Liver (tissue), 9 donors: ENCODE results near the gene TCEAL1. TPM values are rescaled to one million over a fixed set of nuclear protein-coding genes. Genes with fewer than 3 reads are reported as not detected.

Experiments
- DNase-seq: peaks from one replicate; pipeline ENCODE4 v3.0.0-alpha.2; 2017; ENCODE audit warnings: low spot score
- H3K27ac ChIP-seq, 2 donors: one replicate each; pipeline ENCODE4 v1.7.0; 2013; ENCODE audit warnings: inconsistent platforms in 2 of 2, low read length in 2 of 2, control low read depth in 1 of 2, low read depth in 1 of 2, mild to moderate bottlenecking in 1 of 2
- H3K27me3 ChIP-seq, 4 donors: one replicate each; pipeline versions ENCODE4 v1.6.1 to v1.7.0; 2013; ENCODE audit warnings: low read length in 3 of 4, inconsistent platforms in 1 of 4, mild to moderate bottlenecking in 1 of 4, moderate library complexity in 1 of 4; ENCODE audit not compliant: control insufficient read depth in 4 of 4, insufficient read depth in 4 of 4
- H3K36me3 ChIP-seq, 4 donors: one replicate each; pipeline versions ENCODE4 v1.6.1 to v1.7.0; 2013; ENCODE audit warnings: low read length in 3 of 4, mild to moderate bottlenecking in 3 of 4, low read depth in 1 of 4, moderate library complexity in 1 of 4; ENCODE audit not compliant: control insufficient read depth in 4 of 4, insufficient read depth in 3 of 4
- H3K4me1 ChIP-seq, 4 donors: one replicate each; pipeline versions ENCODE4 v1.6.1 to v1.7.0; 2013; ENCODE audit warnings: low read length in 3 of 4, mild to moderate bottlenecking in 3 of 4, moderate library complexity in 1 of 4; ENCODE audit not compliant: control insufficient read depth in 4 of 4, insufficient read depth in 4 of 4
- H3K4me3 ChIP-seq, 3 donors: one replicate each; pipeline versions ENCODE4 v1.6.1 to v1.7.0; 2013; ENCODE audit warnings: low read length in 3 of 3, control low read depth in 1 of 3, low read depth in 1 of 3, mild to moderate bottlenecking in 1 of 3
- H3K9ac ChIP-seq, 2 donors: one replicate each; pipeline ENCODE4 v1.7.0; 2013; ENCODE audit warnings: low read length in 2 of 2, mild to moderate bottlenecking in 2 of 2, moderate library complexity in 2 of 2, control low read depth in 1 of 2, low read depth in 1 of 2
- H3K9me3 ChIP-seq, 4 donors: one replicate each; pipeline versions ENCODE4 v1.6.1 to v1.7.0; 2013; ENCODE audit warnings: low read length in 3 of 4; ENCODE audit not compliant: control insufficient read depth in 4 of 4
- EGR1 ChIP-seq, 2 donors: IDR thresholded peaks; 2 replicates each; pipeline ENCODE4 v1.6.1; 2016 to 2018; ENCODE audit warnings: antibody characterized with exemption in 2 of 2, low read depth in 2 of 2
- FOXA1 ChIP-seq: IDR thresholded peaks from 2 replicates; pipeline ENCODE4 v1.6.1; 2016; ENCODE audit warnings: antibody characterized with exemption
- FOXA2 ChIP-seq: IDR thresholded peaks from 2 replicates; pipeline ENCODE4 v1.6.1; 2016; ENCODE audit warnings: antibody characterized with exemption
- GABPA ChIP-seq, 2 donors: IDR thresholded peaks in 1 of 2; conservative IDR thresholded peaks in 1 of 2; 2 replicates each; pipeline ENCODE4 v1.6.1; 2016; ENCODE audit warnings: antibody characterized with exemption in 2 of 2, mild to moderate bottlenecking in 1 of 2, moderate library complexity in 1 of 2
- HNF4A ChIP-seq, 2 donors: conservative IDR thresholded peaks; 2 replicates each; pipeline ENCODE4 v1.6.1; 2016; ENCODE audit warnings: antibody characterized with exemption in 2 of 2, mild to moderate bottlenecking in 2 of 2
- HNF4G ChIP-seq: IDR thresholded peaks from 2 replicates; pipeline ENCODE4 v1.6.1; 2016; ENCODE audit warnings: antibody characterized with exemption
- JUND ChIP-seq, 2 donors: IDR thresholded peaks; 2 replicates each; pipeline ENCODE4 v1.6.1; 2016; ENCODE audit warnings: antibody characterized with exemption in 2 of 2
- NR2F2 ChIP-seq: IDR thresholded peaks from 2 replicates; pipeline ENCODE4 v1.6.1; 2016; ENCODE audit warnings: antibody characterized with exemption
- RAD21 ChIP-seq, 2 donors: IDR thresholded peaks; 2 replicates each; pipeline ENCODE4 v1.6.1; 2016; ENCODE audit warnings: antibody characterized with exemption in 2 of 2, mild to moderate bottlenecking in 2 of 2
- RXRA ChIP-seq, 2 donors: IDR thresholded peaks; 2 replicates each; pipeline ENCODE4 v1.6.1; 2017 to 2018; ENCODE audit warnings: antibody characterized with exemption in 2 of 2, mild to moderate bottlenecking in 1 of 2
- SP1 ChIP-seq: IDR thresholded peaks from 2 replicates; pipeline ENCODE4 v1.6.1; 2018; ENCODE audit warnings: antibody characterized with exemption, mild to moderate bottlenecking
- TAF1 ChIP-seq: conservative IDR thresholded peaks from 2 replicates; pipeline ENCODE4 v1.6.1; 2016; ENCODE audit warnings: antibody characterized with exemption, mild to moderate bottlenecking
- YY1 ChIP-seq: IDR thresholded peaks from 2 replicates; pipeline ENCODE4 v1.6.1; 2016; ENCODE audit warnings: antibody characterized with exemption, mild to moderate bottlenecking
- ZBTB33 ChIP-seq: IDR thresholded peaks from 2 replicates; pipeline ENCODE4 v1.6.1; 2016; ENCODE audit warnings: antibody characterized with exemption
- WGBS: extraction: QIAGEN DNeasy Blood & Tissue Kit; methylation state at CpG from one replicate; pipeline ENCODE4 v1.1.7; 2013; 5-methylcytosine and 5-hydroxymethylcytosine counted together
- polyA plus RNA-seq, 2 donors: library from polyadenylated mRNA; stranded (reverse) in 1 of 2; unstranded in 1 of 2; fragments of 200-250 nt in 1 of 2; fragments of >200 nt in 1 of 2; fragmentation: Nextera tagmentation in 1 of 2; extraction: Ambion mirVana in 1 of 2; gene quantifications; one replicate each; pipeline versions ENCODE4 v1.2.1 to v1.2.3, GENCODE V29; 2013 to 2015
- total RNA-seq, 2 donors: library from RNA; depleted of rRNA; stranded (reverse); fragments of >200 nt; gene quantifications; one replicate each; pipeline ENCODE4 v1.2.3, GENCODE V29; 2014
- TF ChIP-seq, protein P1 (sequence below): IDR thresholded peaks from 2 replicates; pipeline ENCODE4 v1.6.1; 2016; ENCODE audit warnings: antibody characterized with exemption
- TF ChIP-seq, protein P2 (sequence below): fragments of 150-350 bp; IDR thresholded peaks from 2 replicates; pipeline ENCODE4 v1.5.1; 2017; ENCODE audit warnings: improper control_type of control experiment, low read depth, low read length; ENCODE audit not compliant: missing input control
- TF ChIP-seq, protein P3 (sequence below): IDR thresholded peaks from 2 replicates; pipeline ENCODE4 v1.6.1; 2016; ENCODE audit warnings: antibody characterized with exemption, mild to moderate bottlenecking
- TF ChIP-seq, protein P4 (sequence below): IDR thresholded peaks from 2 replicates; pipeline ENCODE4 v1.6.1; 2016; ENCODE audit warnings: antibody characterized with exemption
- donor health status: healthy.
- donor health status: healthy.
- donor health status: healthy.
- donor health status: healthy.
- donor health status: healthy.

The TCEAL1 gene
- total and polyA plus RNA-seq, 4 donors: 5.0 to 15.8 (median 9.4) TPM

DNA sequence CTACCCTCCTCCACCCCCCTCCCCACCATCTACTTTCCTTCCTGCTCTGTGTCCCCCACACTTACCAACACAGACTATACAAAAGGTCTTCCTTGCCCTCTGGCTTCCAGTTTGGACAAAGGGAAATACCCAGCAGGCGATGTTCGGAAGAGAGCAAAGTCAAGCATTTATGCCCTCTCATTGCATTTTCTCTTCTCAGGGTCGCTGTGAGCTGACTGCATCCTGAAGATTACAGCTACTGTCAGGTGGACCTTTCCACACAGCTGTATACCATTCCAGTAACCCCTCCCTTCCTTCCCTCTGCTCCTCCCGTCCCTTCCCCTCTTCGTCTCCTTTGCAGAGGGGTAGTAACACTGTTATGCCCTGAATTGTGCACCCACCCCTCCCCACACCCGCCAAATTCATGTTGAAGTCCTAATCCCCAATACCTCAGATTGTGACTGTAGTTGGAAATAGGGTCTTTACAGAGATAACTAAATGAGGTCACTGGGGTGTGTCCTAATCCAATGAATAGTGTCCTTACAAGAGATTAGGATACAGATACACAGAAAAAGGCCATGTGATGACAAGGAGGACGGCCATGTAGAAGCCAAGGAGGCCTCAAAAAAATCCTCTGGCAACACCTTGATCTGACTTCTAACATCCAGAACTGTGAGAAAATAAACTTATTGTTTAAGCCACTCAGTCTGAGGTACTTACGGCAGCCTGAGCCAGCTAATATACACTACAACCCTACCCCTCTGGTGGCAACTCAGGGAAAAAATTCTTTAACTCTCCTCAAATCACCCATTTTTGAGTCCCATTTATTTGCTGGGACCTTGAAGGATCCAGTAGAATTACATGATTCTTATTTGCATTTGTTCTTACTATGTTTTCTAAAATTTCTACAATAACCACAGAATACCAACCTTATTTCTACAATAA is 46.0 kb downstream of the TCEAL1 start:
- no peak overlapping the region for H3K27ac ChIP-seq

More for the DNA sequence above, 46.0 kb downstream of the TCEAL1 start:
- Histone ChIP-seq H3K36me3 (peaks cover 3 to 25% (median 17%) of the 10 kb centered on the region in 4 donors), H3K4me1 (no peaks in the 10 kb centered on the region), H3K27me3 (no peaks in the 10 kb centered on the region), H3K9ac (no peak overlapping the region), H3K4me3 (no peak overlapping the region), H3K9me3 (no peaks in the 10 kb centered on the region)
- no peak for DNase-seq
- TF ChIP-seq TAF1 (no peak), RXRA (IDR thresholded peaks at IDR 0.05) (no peak), EGR1 (IDR thresholded peaks at IDR 0.05; ENCODE audit: low read depth in 2 of 2) (no peak), FOXA2 (no peak), YY1 (no peak), SP1 (no peak), RAD21 (IDR thresholded peaks at IDR 0.05) (no peak), HNF4G (no peak), GABPA (IDR thresholded peaks at IDR 0.05 in 1 of 2, conservative IDR thresholded peaks at IDR 0.05 in 1 of 2) (no peak), JUND (IDR thresholded peaks at IDR 0.05) (no peak), ZBTB33 (no peak), NR2F2 (no peak), HNF4A (conservative IDR thresholded peaks at IDR 0.05) (no peak), FOXA1 (no peak)
- TF ChIP-seq, protein P1, sequence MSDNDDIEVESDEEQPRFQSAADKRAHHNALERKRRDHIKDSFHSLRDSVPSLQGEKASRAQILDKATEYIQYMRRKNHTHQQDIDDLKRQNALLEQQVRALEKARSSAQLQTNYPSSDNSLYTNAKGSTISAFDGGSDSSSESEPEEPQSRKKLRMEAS: no peak
- TF ChIP-seq, protein P2, sequence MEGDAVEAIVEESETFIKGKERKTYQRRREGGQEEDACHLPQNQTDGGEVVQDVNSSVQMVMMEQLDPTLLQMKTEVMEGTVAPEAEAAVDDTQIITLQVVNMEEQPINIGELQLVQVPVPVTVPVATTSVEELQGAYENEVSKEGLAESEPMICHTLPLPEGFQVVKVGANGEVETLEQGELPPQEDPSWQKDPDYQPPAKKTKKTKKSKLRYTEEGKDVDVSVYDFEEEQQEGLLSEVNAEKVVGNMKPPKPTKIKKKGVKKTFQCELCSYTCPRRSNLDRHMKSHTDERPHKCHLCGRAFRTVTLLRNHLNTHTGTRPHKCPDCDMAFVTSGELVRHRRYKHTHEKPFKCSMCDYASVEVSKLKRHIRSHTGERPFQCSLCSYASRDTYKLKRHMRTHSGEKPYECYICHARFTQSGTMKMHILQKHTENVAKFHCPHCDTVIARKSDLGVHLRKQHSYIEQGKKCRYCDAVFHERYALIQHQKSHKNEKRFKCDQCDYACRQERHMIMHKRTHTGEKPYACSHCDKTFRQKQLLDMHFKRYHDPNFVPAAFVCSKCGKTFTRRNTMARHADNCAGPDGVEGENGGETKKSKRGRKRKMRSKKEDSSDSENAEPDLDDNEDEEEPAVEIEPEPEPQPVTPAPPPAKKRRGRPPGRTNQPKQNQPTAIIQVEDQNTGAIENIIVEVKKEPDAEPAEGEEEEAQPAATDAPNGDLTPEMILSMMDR: no peak
- TF ChIP-seq, protein P3, sequence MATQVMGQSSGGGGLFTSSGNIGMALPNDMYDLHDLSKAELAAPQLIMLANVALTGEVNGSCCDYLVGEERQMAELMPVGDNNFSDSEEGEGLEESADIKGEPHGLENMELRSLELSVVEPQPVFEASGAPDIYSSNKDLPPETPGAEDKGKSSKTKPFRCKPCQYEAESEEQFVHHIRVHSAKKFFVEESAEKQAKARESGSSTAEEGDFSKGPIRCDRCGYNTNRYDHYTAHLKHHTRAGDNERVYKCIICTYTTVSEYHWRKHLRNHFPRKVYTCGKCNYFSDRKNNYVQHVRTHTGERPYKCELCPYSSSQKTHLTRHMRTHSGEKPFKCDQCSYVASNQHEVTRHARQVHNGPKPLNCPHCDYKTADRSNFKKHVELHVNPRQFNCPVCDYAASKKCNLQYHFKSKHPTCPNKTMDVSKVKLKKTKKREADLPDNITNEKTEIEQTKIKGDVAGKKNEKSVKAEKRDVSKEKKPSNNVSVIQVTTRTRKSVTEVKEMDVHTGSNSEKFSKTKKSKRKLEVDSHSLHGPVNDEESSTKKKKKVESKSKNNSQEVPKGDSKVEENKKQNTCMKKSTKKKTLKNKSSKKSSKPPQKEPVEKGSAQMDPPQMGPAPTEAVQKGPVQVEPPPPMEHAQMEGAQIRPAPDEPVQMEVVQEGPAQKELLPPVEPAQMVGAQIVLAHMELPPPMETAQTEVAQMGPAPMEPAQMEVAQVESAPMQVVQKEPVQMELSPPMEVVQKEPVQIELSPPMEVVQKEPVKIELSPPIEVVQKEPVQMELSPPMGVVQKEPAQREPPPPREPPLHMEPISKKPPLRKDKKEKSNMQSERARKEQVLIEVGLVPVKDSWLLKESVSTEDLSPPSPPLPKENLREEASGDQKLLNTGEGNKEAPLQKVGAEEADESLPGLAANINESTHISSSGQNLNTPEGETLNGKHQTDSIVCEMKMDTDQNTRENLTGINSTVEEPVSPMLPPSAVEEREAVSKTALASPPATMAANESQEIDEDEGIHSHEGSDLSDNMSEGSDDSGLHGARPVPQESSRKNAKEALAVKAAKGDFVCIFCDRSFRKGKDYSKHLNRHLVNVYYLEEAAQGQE: no peak
- TF ChIP-seq, protein P4, sequence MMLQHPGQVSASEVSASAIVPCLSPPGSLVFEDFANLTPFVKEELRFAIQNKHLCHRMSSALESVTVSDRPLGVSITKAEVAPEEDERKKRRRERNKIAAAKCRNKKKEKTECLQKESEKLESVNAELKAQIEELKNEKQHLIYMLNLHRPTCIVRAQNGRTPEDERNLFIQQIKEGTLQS: no peak
- WGBS: 83% methylated on average over 8 of the region's 8 CpGs
